Effector memory CD8-positive, alpha-beta T cell (primary cell): Measurements from ENCODE around the gene OTUD7B.

Experiments used
- ATAC-seq: fragments of 150-1000 bp; cut with Tn5 transposase; replicated peaks from 2 replicates; pipeline ENCODE4 v1.10.0; 2021; ENCODE audit warnings: mild to moderate bottlenecking, moderate library complexity
- DNase-seq, 3 experiments: peaks; one replicate each; pipeline ENCODE4 v3.0.0; 2021
- H3K27ac Mint-ChIP-seq, 2 donors: one replicate each; pipeline ENCODE4 v1.8.0; 2022; ENCODE audit warnings: mild to moderate bottlenecking in 2 of 2, mixed read lengths in 2 of 2, moderate library complexity in 2 of 2
- H3K27me3 Mint-ChIP-seq, 2 donors: one replicate each; pipeline ENCODE4 v1.8.0; 2022; ENCODE audit warnings: mixed read lengths in 2 of 2
- H3K36me3 Mint-ChIP-seq: one replicate; pipeline ENCODE4 v1.8.0; 2022; ENCODE audit warnings: mild to moderate bottlenecking, moderate library complexity, mixed read lengths; ENCODE audit not compliant: insufficient read depth
- H3K4me1 Mint-ChIP-seq, 2 donors: one replicate each; pipeline ENCODE4 v1.8.0; 2022; ENCODE audit warnings: low read depth in 2 of 2, mixed read lengths in 2 of 2
- H3K4me3 Mint-ChIP-seq, 2 donors: one replicate each; pipeline ENCODE4 v1.8.0; 2022; ENCODE audit warnings: mild to moderate bottlenecking in 2 of 2, mixed read lengths in 2 of 2, moderate library complexity in 2 of 2
- H3K9me3 Mint-ChIP-seq, 2 donors: one replicate each; pipeline ENCODE4 v1.8.0; 2022; ENCODE audit warnings: mixed read lengths in 2 of 2

OTUD7B gene

DNA sequence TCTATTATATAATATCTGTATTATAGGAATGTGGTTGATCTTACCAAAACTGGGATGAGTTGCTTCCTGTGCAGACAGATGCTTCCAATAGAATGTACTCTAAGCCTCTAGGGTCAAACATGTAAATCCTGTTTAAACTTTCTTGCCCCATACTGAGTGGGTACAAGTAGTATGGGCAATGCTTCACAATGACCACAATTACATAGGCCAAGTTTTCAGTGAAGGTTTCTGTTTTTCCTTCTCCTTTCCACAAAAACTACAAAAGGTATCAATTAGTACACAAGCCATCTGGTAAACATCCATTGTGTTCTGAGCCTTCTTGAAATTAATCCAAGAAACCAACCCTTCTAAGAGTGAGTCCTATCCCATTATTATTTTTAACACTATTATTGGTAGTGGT is 16.8 kb downstream of the OTUD7B start:
- no peak overlapping the region for H3K27ac Mint-ChIP-seq
- ATAC-seq (no peak), DNase-seq (no peak)
- peaks cover 11 to 19% of the 10 kb centered on the region in 2 donors for H3K4me1 Mint-ChIP-seq
- no peak overlapping the region for H3K4me3 Mint-ChIP-seq
- H3K9me3 Mint-ChIP-seq: no peaks in the 10 kb centered on the region
- no peaks in the 10 kb centered on the region for H3K27me3 Mint-ChIP-seq
- no peaks in the 10 kb centered on the region for H3K36me3 Mint-ChIP-seq

GRCh38 chr1:149993181-149993580 is 17.3 kb downstream of the OTUD7B start:
- Mint-ChIP-seq H3K27ac (no peak overlapping the region), H3K4me1 (peaks cover 10 to 16% of the 10 kb centered on the region in 2 donors), H3K27me3 (no peaks in the 10 kb centered on the region), H3K36me3 (peaks cover 3% of the 10 kb centered on the region), H3K4me3 (no peak overlapping the region), H3K9me3 (no peaks in the 10 kb centered on the region)
- no peak for ATAC-seq
- DNase-seq: no peak

DNA sequence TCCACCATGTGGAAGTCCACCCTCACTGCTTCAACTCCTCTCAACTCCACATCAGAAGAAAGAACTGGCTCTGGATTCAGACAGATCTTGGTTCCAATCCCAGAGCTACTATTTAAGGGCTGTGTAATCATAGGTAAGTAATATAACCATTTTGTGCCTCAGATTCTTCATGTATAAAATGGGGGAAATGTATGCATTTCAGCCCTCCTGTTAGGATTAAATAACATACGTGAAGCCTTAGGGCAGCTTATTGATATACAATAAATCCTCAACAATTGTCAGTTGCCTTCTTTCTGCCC is 23.3 kb downstream of the OTUD7B start:
- Mint-ChIP-seq H3K36me3 (peaks cover 8% of the 10 kb centered on the region), H3K27me3 (no peaks in the 10 kb centered on the region), H3K27ac (no peak overlapping the region), H3K9me3 (no peaks in the 10 kb centered on the region), H3K4me3 (no peak overlapping the region), H3K4me1 (peaks cover 7 to 25% of the 10 kb centered on the region in 2 donors)
- no peak for DNase-seq
- no peak for ATAC-seq

DNA sequence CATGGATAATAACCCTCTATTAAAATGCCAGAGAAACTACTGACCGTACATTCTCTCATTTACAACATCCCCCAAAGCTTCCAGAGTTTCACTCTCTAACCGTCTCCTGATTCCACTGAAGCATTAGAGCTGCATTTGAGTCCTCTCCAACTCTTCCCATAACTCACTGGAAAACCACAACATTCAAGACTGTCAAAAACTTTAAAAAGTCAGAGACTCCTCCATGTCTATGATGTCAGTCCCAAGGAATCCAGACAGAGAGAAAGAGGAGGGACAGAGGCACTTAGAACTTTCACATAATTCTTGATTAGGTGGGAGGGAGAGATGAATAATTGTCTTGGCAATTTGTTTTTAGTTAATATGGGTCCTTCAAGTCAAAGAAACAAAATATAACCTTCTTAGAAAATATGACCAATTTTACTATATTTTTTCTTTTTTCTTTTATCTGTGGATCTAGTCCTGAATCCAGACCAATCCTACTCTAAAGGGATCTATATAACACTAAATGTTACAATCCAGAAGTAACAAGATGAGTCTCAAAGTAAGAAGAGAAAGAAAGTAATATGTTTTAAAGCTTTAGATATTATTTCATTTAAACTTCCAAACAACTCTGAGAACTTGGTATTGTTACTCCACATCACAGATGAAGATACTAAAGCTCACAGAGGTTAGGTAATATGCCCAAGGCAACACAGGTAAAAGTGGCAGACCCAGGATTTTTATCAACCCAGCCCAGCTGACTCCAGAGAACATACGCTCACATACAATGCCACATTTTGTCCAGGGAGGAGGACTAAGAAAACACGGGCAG is 23.8 kb downstream of the OTUD7B start:
- ATAC-seq (no peak), DNase-seq (no peak)
- peaks cover 8% of the 10 kb centered on the region for H3K36me3 Mint-ChIP-seq
- H3K4me1 Mint-ChIP-seq: peaks cover 7 to 24% of the 10 kb centered on the region in 2 donors
- no peaks in the 10 kb centered on the region for H3K27me3 Mint-ChIP-seq
- H3K27ac Mint-ChIP-seq: no peak overlapping the region
- H3K9me3 Mint-ChIP-seq: no peaks in the 10 kb centered on the region
- no peak overlapping the region for H3K4me3 Mint-ChIP-seq

DNA sequence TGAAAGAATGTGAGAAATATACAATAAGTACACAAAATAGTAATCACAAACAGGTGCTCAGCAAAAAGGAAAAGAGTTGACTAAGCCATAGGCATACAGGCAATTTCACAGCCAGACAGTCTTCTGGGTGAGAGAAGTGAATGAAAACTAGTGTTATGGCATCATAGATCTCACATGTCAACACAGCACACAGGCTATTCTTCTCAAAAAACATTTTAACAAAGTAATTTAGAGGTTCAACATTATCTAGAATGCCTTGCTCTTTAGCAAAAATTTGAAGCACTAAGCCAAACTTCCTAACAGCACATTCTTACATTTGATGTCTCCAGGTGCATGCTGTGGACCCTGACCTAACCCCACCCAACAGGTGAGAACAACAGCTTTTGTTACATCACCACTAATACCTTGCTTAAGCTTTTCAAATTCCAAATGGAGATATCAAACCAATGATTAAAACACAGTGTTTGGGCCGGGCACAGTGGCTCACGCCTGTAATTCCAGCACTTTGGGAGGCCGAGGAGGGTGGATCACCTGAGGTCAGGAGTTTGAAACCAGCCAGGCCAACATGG is 30.5 kb downstream of the OTUD7B start:
- ATAC-seq (no peak), DNase-seq (no peak)
- Mint-ChIP-seq H3K4me3 (no peak overlapping the region), H3K4me1 (peaks cover 2 to 17% of the 10 kb centered on the region in 2 donors), H3K27ac (peak overlapping the region in 1 of 2 donors; percentile 56), H3K36me3 (peaks cover 22% of the 10 kb centered on the region), H3K27me3 (no peaks in the 10 kb centered on the region), H3K9me3 (no peaks in the 10 kb centered on the region)

GRCh38 chr1:149979245-149979971 is 31.1 kb downstream of the OTUD7B start:
- no peak overlapping the region for H3K4me3 Mint-ChIP-seq
- no peaks in the 10 kb centered on the region for H3K27me3 Mint-ChIP-seq
- no peaks in the 10 kb centered on the region for H3K9me3 Mint-ChIP-seq
- peaks cover 25% of the 10 kb centered on the region for H3K36me3 Mint-ChIP-seq
- peak overlapping the region in 1 of 2 donors; percentile 56 for H3K27ac Mint-ChIP-seq
- no peak for ATAC-seq
- H3K4me1 Mint-ChIP-seq: peaks cover 2 to 17% of the 10 kb centered on the region in 2 donors
- DNase-seq: no peak

- Mint-ChIP-seq H3K27me3 (no peaks in the 10 kb centered on the region), H3K27ac (no peak overlapping the region), H3K9me3 (no peaks in the 10 kb centered on the region), H3K4me3 (no peak overlapping the region), H3K4me1 (peaks cover 2 to 16% of the 10 kb centered on the region in 2 donors), H3K36me3 (peaks cover 28% of the 10 kb centered on the region)
- DNase-seq (no peak), ATAC-seq (no peak)
These were observed 31.9 kb downstream of the OTUD7B start for GRCh38 chr1:149978547-149979023.

DNA sequence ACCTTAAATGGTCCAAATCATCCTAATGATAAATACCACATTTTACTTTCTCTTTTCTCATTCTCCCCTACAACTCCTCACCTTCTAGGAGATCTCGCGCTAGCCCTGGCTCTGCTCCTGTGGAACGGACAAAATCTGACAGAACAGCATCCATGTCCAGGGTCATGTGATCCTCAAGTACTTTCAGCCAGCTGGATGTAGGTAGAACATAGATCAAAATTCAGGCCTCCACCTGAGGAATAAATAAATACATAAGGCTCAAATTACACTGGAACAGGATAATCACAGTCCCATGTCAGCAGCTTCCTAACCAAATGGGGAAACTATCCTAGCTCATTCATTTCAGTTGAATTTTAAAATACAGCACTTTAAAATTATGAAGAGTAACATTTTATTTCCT is 33.2 kb downstream of the OTUD7B start:
- H3K4me3 Mint-ChIP-seq: no peak overlapping the region

GRCh38 chr1:149972547-149972946 is 38.0 kb downstream of the OTUD7B start:
- H3K27me3 Mint-ChIP-seq: no peaks in the 10 kb centered on the region
- ATAC-seq: no peak
- no peak overlapping the region for H3K4me3 Mint-ChIP-seq
- H3K27ac Mint-ChIP-seq: peak overlapping the region in 1 of 2 donors; percentile 14
- H3K4me1 Mint-ChIP-seq: peaks cover 0 to 3% of the 10 kb centered on the region in 2 donors
- peaks cover 40% of the 10 kb centered on the region for H3K36me3 Mint-ChIP-seq
- H3K9me3 Mint-ChIP-seq: no peaks in the 10 kb centered on the region
- DNase-seq: no peak

More for the DNA sequence above, 33.2 kb downstream of the OTUD7B start:
- ATAC-seq (no peak), DNase-seq (no peak)
- H3K27me3 Mint-ChIP-seq: no peaks in the 10 kb centered on the region
- no peak overlapping the region for H3K27ac Mint-ChIP-seq
- peaks cover 2 to 13% of the 10 kb centered on the region in 2 donors for H3K4me1 Mint-ChIP-seq
- H3K36me3 Mint-ChIP-seq: peaks cover 24% of the 10 kb centered on the region
- no peaks in the 10 kb centered on the region for H3K9me3 Mint-ChIP-seq

DNA sequence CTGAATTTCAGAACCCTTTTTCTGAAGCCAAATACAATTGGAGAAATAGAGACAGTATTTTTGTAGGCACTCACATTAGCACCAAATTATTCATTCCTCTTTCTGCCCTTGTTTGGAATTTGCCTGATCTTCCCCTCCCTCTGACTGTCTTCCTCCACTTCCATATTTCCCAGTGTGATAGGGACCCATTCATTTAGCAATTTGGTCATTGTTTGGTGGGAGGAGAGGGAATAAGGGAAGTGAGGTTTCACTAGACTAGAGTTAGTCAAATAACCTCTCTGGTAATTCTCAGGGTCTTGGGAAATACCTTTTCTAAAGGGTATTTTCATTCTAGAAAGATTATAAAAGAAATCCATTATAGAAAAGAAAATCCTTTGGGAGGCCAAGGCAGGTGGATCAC is 42.9 kb downstream of the OTUD7B start:
- Mint-ChIP-seq H3K36me3 (peaks cover 35% of the 10 kb centered on the region), H3K4me1 (peaks cover 0 to 4% of the 10 kb centered on the region in 2 donors), H3K4me3 (no peak overlapping the region), H3K9me3 (no peaks in the 10 kb centered on the region), H3K27ac (no peak overlapping the region), H3K27me3 (no peaks in the 10 kb centered on the region)
- ATAC-seq (no peak), DNase-seq (no peak)

DNA sequence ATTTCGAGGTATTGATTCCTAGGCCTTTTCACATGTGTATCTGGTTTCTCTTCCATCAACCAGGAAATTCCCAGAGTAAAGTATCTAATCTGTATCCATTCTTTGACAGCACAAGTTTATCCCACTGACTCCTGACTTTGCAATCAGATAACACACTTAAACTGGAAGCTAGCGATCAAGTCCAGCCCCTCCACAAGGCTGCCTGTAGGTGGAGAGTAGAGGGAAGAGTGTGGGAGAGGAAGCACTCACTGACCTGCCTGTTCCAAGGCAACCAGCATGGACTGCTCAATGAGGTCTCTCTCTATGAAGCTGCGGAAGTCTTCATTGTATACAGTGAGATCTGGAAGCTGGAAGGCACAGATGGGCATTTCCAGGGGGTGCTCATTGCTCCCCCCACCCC is 43.5 kb downstream of the OTUD7B start:
- H3K27me3 Mint-ChIP-seq: no peaks in the 10 kb centered on the region
- DNase-seq: no peak
- no peak overlapping the region for H3K4me3 Mint-ChIP-seq
- no peak for ATAC-seq
- peaks cover 35% of the 10 kb centered on the region for H3K36me3 Mint-ChIP-seq
- H3K4me1 Mint-ChIP-seq: peaks cover 4 to 10% of the 10 kb centered on the region in 2 donors
- no peaks in the 10 kb centered on the region for H3K9me3 Mint-ChIP-seq
- H3K27ac Mint-ChIP-seq: no peak overlapping the region

DNA sequence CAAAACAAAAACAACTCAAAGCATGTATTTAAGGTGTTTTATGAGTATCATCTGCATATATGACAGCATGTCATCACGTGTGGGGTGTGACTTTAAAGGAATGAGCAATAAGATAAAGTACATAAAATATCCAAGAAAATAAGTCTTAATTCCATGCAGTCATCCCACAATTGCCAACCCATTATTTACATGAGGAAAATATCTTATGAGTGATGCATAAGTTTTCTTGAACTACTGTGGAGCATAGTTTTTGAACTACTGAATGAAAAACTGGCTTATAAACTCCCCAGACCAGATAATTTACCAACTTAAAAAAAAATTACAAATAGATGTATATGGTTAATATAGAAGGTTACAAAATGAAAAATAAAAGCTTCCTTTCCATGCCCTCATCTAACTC is 44.1 kb downstream of the OTUD7B start:
- DNase-seq (no peak), ATAC-seq (no peak)
- peaks cover 33% of the 10 kb centered on the region for H3K36me3 Mint-ChIP-seq
- H3K27ac Mint-ChIP-seq: no peak overlapping the region
- H3K9me3 Mint-ChIP-seq: no peaks in the 10 kb centered on the region
- H3K4me1 Mint-ChIP-seq: peaks cover 4 to 12% of the 10 kb centered on the region in 2 donors
- H3K27me3 Mint-ChIP-seq: no peaks in the 10 kb centered on the region
- no peak overlapping the region for H3K4me3 Mint-ChIP-seq

GRCh38 chr1:149965440-149965839 is 45.1 kb downstream of the OTUD7B start:
- H3K27ac Mint-ChIP-seq: peak overlapping the region in 1 of 2 donors; percentile 9
- no peaks in the 10 kb centered on the region for H3K27me3 Mint-ChIP-seq
- DNase-seq (no peak), ATAC-seq (no peak)
- H3K36me3 Mint-ChIP-seq: peaks cover 28% of the 10 kb centered on the region
- no peaks in the 10 kb centered on the region for H3K9me3 Mint-ChIP-seq
- H3K4me3 Mint-ChIP-seq: no peak overlapping the region
- H3K4me1 Mint-ChIP-seq: peaks cover 4 to 12% of the 10 kb centered on the region in 2 donors
